ENCODE results near the gene LAMP1.

DNA sequence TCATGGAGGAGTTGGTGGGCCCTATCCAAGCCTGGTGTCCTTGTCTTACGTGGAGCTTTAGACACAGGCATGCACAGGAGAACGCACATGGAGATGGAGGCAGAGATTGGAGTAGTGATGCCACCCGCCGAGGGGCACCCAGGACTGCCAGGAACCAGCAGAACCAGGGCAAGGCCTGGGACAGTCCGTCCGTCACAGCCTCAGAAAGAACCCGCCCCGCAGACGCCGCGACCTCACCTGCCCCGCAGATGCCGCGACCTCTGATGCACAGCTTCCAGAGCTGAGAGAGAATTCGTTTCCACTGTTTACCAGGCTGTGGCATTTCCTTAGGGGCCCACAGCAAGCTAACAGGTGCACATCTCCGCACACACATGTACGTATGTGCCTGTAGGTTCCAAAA is 51.6 kb downstream of the LAMP1 start:
- TF ChIP-seq, protein P1, sequence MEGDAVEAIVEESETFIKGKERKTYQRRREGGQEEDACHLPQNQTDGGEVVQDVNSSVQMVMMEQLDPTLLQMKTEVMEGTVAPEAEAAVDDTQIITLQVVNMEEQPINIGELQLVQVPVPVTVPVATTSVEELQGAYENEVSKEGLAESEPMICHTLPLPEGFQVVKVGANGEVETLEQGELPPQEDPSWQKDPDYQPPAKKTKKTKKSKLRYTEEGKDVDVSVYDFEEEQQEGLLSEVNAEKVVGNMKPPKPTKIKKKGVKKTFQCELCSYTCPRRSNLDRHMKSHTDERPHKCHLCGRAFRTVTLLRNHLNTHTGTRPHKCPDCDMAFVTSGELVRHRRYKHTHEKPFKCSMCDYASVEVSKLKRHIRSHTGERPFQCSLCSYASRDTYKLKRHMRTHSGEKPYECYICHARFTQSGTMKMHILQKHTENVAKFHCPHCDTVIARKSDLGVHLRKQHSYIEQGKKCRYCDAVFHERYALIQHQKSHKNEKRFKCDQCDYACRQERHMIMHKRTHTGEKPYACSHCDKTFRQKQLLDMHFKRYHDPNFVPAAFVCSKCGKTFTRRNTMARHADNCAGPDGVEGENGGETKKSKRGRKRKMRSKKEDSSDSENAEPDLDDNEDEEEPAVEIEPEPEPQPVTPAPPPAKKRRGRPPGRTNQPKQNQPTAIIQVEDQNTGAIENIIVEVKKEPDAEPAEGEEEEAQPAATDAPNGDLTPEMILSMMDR (IDR thresholded peaks at IDR 0.05), result no peak
- TF ChIP-seq POLR2A (IDR thresholded peaks at IDR 0.05), result no peak
